ENCODE measurements around the gene DCAF15.

Gene DCAF15

DNA sequence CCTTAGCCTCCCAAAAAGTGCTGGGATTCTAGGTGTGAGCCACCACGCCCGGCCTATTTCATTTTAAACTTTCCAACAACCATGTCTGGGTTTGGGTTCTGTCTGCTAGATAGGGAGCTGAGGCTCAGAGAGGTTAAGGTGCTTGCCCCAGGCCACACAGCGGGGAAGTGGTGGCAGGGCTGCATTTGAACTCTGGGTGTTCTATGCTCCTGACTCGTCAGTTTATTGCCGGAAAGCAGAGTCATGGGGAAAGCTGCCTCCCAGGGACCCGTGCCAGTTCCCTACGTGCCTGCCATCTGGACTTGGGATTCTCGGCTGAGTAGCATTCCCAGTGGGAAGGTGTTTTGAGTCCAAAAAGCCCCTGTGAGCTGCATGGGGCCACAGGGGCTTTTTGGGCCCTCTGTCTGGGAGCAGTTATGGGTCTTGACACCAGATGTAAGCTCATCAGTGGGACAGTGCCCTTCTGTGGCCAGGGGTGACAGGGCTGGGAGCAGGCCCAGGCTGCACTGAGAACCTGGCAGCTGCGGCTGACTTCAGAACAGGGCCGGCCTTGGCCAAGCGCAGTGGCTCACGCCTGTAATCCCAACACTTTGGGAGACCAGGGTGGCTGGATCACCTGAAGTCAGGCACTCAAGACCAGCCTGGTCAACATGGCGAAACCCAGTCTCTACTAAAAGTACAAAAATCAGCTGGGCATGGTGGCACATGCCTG, 42.9 kb downstream of the DCAF15 start:
- DNase-seq (ENCODE audit: low read depth): no peak
- no peak overlapping the region for H3K4me3 ChIP-seq (ENCODE audit: low read length)
- TF ChIP-seq, protein P1, sequence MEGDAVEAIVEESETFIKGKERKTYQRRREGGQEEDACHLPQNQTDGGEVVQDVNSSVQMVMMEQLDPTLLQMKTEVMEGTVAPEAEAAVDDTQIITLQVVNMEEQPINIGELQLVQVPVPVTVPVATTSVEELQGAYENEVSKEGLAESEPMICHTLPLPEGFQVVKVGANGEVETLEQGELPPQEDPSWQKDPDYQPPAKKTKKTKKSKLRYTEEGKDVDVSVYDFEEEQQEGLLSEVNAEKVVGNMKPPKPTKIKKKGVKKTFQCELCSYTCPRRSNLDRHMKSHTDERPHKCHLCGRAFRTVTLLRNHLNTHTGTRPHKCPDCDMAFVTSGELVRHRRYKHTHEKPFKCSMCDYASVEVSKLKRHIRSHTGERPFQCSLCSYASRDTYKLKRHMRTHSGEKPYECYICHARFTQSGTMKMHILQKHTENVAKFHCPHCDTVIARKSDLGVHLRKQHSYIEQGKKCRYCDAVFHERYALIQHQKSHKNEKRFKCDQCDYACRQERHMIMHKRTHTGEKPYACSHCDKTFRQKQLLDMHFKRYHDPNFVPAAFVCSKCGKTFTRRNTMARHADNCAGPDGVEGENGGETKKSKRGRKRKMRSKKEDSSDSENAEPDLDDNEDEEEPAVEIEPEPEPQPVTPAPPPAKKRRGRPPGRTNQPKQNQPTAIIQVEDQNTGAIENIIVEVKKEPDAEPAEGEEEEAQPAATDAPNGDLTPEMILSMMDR (IDR thresholded peaks at IDR 0.05; ENCODE audit: insufficient read depth, low read depth, low read length, missing control alignments): no peak

DNA sequence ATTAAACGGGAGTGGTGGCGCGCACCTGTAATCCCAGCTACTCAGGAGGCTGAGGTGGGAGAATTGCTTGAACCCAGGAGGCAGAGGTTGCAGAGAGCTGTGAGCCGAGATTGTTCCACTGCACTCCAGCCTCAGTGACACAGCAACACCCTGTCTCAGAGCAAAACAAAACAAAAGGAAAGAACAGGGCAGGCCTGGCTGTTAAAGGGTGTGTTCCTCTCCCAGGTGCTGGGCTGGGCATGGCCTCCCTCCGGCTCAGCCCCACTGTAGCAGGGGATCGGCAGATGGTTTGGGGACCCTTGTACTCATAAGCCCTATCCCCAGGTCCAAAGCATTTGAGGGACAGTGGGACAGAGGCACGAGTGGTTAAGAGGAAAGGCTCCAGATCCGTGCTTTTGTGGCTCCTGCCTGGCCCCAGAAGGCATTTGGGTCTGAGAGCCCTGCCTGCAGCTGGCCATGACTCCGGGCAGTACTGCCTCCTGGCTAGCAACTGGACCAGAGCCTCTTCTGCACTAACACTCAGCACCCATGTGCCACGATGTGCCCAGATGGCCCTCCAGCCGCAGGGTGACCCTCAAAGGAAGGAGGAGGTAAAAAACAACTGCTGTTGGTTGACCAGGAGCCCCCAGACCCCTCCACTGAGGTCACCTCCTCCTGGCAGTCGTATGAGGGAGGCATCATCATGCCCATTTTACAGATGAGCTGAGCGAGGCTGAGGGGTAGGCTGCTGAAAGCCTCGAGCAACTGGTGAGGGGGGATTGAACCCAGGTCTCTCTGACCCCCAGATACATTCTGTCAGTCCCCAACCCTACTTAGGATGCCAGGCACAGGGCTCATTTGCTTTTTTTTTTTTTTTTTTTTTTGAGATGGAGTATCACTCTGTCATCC, 43.8 kb downstream of the DCAF15 start:
- no peak for DNase-seq (ENCODE audit: low read depth)
- H3K4me3 ChIP-seq (ENCODE audit: low read length): no peak overlapping the region
- TF ChIP-seq, protein P1 (IDR thresholded peaks at IDR 0.05; ENCODE audit: insufficient read depth, low read depth, low read length, missing control alignments): no peak

- no peak for DNase-seq (ENCODE audit: low read depth)
- H3K4me3 ChIP-seq (ENCODE audit: low read length): no peak overlapping the region
- TF ChIP-seq, protein P1 (IDR thresholded peaks at IDR 0.05; ENCODE audit: insufficient read depth, low read depth, low read length, missing control alignments): no peak
Measured at GRCh38 chr19:13996928-13997630, 44.8 kb downstream of the DCAF15 start.

GRCh38 chr19:13997631-13997962, 45.3 kb downstream of the DCAF15 start:
- no peak for DNase-seq (ENCODE audit: low read depth)
- no peak overlapping the region for H3K4me3 ChIP-seq (ENCODE audit: low read length)
- TF ChIP-seq, protein P1 (IDR thresholded peaks at IDR 0.05; ENCODE audit: insufficient read depth, low read depth, low read length, missing control alignments): no peak

DNA sequence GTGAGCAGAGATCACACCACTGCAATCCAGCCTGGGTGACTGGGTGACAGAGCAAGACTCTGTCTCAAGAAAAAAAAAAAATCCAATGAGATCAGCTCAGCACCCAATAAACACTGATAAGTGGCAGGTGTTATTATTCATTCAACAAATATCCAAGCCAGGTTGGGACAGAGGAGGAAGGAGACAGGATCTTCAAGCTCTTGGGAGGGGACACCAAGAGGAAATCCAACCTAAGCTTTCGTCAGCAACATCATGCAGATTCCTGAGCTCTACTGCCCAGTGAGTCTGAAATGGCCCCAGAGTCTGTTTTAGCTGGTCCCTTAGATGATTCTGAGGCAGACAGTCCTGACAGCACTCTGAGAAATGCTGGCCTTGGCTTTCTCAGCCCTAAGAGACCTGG, 46.1 kb downstream of the DCAF15 start:
- TF ChIP-seq, protein P1 (IDR thresholded peaks at IDR 0.05; ENCODE audit: insufficient read depth, low read depth, low read length, missing control alignments): no peak
- H3K4me3 ChIP-seq (ENCODE audit: low read length): no peak overlapping the region
- no peak for DNase-seq (ENCODE audit: low read depth)

- TF ChIP-seq, protein P1 (IDR thresholded peaks at IDR 0.05; ENCODE audit: insufficient read depth, low read depth, low read length, missing control alignments): no peak
- DNase-seq (ENCODE audit: low read depth): no peak
- no peak overlapping the region for H3K4me3 ChIP-seq (ENCODE audit: low read length)
Measured at GRCh38 chr19:13999085-13999484, 46.8 kb downstream of the DCAF15 start.

Data from epithelial cell of esophagus (primary cell).